Measurements from ENCODE around the gene AIM2. TPM values are rescaled to one million over a fixed set of nuclear protein-coding genes. Genes with fewer than 3 reads are reported as not detected.
A peak's percentile ranks its signal among the peaks of the same experiment; 100 is the strongest.
"Not testable (repeated sequence)": the region's sequence is repeated elsewhere in the genome, so short reads cannot be mapped to it uniquely, and the experiment has no call there.

AIM2 gene
- total and polyA plus RNA-seq, 11 donors = 0.04 to 2.4 (median 0.44) TPM; not detected in 4

- 36 to 44% (median 41%) methylated on average over 3 of the region's 3 CpGs for WGBS, 4 donors
- peaks cover 0 to 18% (median 0%) of the 10 kb centered on the region in 12 donors for H3K9me3 ChIP-seq
- TF ChIP-seq POLR2A (IDR thresholded peaks at IDR 0.05) (no peak), CTCF (IDR thresholded peaks at IDR 0.05) (no peak)
- ATAC-seq (no peak), DNase-seq (no peak)
- intact Hi-C loops (cut with DNase I) = no loop called here
- no peaks in the 10 kb centered on the region for H3K27me3 ChIP-seq
- H3K4me3 ChIP-seq = no peak overlapping the region
- no peak overlapping the region for H3K27ac ChIP-seq
- peaks cover 0 to 99% (median 56%) of the 10 kb centered on the region in 9 donors for H3K36me3 ChIP-seq
- peaks cover 0 to 52% (median 7%) of the 10 kb centered on the region in 12 donors for H3K4me1 ChIP-seq
Observed at GRCh38 chr1:159030877-159031447, 45.6 kb downstream of the AIM2 start.

GRCh38 chr1:159030311-159030710 lies 46.3 kb downstream of the AIM2 start:
- H3K36me3 ChIP-seq = peaks cover 0 to 99% (median 50%) of the 10 kb centered on the region in 9 donors
- intact Hi-C loops (cut with DNase I) = no loop called here
- no peak for DNase-seq
- no peak overlapping the region for H3K4me3 ChIP-seq
- H3K27ac ChIP-seq = no peak overlapping the region
- H3K27me3 ChIP-seq = no peaks in the 10 kb centered on the region
- ATAC-seq = peak in 1 of 4 donors; percentile 20
- 63 to 89% (median 87%) methylated on average over 1 of the region's 1 CpG for WGBS, 4 donors
- H3K4me1 ChIP-seq = peaks cover 0 to 58% (median 8%) of the 10 kb centered on the region in 12 donors
- TF ChIP-seq CTCF (IDR thresholded peaks at IDR 0.05) = no peak
- TF ChIP-seq POLR2A (IDR thresholded peaks at IDR 0.05) = no peak
- peaks cover 0 to 18% (median 0%) of the 10 kb centered on the region in 12 donors for H3K9me3 ChIP-seq

GRCh38 chr1:159026841-159027240 lies 49.7 kb downstream of the AIM2 start:
- H3K27me3 ChIP-seq; intact Hi-C loops (cut with DNase I); DNase-seq; H3K27ac ChIP-seq: not testable (repeated sequence)
- Histone ChIP-seq H3K9me3 (peaks cover 0 to 18% (median 0%) of the 10 kb centered on the region in 12 donors), H3K4me1 (peaks cover 0 to 75% (median 9%) of the 10 kb centered on the region in 12 donors), H3K4me3 (peak overlapping the region in 1 of 12 donors; percentile 7), H3K36me3 (peaks cover 0 to 99% (median 42%) of the 10 kb centered on the region in 9 donors)
- peak in 1 of 4 donors; percentile 20 for ATAC-seq
- WGBS, 4 donors = 57 to 70% (median 59%) methylated on average over 2 of the region's 2 CpGs

GRCh38 chr1:159025043-159025442 lies 51.5 kb downstream of the AIM2 start:
- intact Hi-C loops (cut with DNase I) = no loop called here
- no peaks in the 10 kb centered on the region for H3K27me3 ChIP-seq
- WGBS, 4 donors = 97 to 98% (median 98%) methylated on average over 7 of the region's 7 CpGs
- ATAC-seq (no peak), DNase-seq (no peak)
- H3K4me1 ChIP-seq = peaks cover 0 to 77% (median 4%) of the 10 kb centered on the region in 12 donors
- H3K36me3 ChIP-seq = peaks cover 0 to 99% (median 44%) of the 10 kb centered on the region in 9 donors
- H3K9me3 ChIP-seq = peaks cover 0 to 15% (median 0%) of the 10 kb centered on the region in 12 donors
- TF ChIP-seq POLR2A (IDR thresholded peaks at IDR 0.05) = no peak
- no peak for TF ChIP-seq CTCF (IDR thresholded peaks at IDR 0.05)
- H3K4me3 ChIP-seq = no peak overlapping the region
- no peak overlapping the region for H3K27ac ChIP-seq
